Coronary artery (tissue), 2 donors: ENCODE measurements around the gene UBE2E2.

Experiments
- DNase-seq: peaks from one replicate; pipeline ENCODE4 v3.0.0-alpha.2; 2017; ENCODE audit warnings: low spot score
- H3K27ac ChIP-seq, 2 donors: fragments of 200-600 bp; sonication (generic); one replicate each; pipeline ENCODE4 v1.5.1; 2016 to 2019
- H3K4me3 ChIP-seq: fragments of 200-600 bp; sonication (generic); 2 replicates; pipeline ENCODE4 v1.5.1; 2016; ENCODE audit warnings: mild to moderate bottlenecking, moderate library complexity
- CTCF ChIP-seq: fragments of 200-600 bp; sonication (generic); IDR thresholded peaks from one replicate; pipeline ENCODE4 v1.5.1; 2019; ENCODE audit warnings: antibody characterized with exemption

Gene UBE2E2

GRCh38 chr3:23527326-23527725 is 324.2 kb downstream of the UBE2E2 start:
- Histone ChIP-seq H3K4me3 (no peak overlapping the region), H3K27ac (no peak overlapping the region)
- no peak for TF ChIP-seq CTCF
- no peak for DNase-seq

- DNase-seq = no peak
- no peak overlapping the region for H3K27ac ChIP-seq
- H3K4me3 ChIP-seq = no peak overlapping the region
- TF ChIP-seq CTCF = no peak
Observed at GRCh38 chr3:23533596-23533995, 330.5 kb downstream of the UBE2E2 start.

GRCh38 chr3:23533996-23534395 is 330.9 kb downstream of the UBE2E2 start:
- no peak for TF ChIP-seq CTCF
- no peak overlapping the region for H3K27ac ChIP-seq
- no peak overlapping the region for H3K4me3 ChIP-seq
- no peak for DNase-seq

- Histone ChIP-seq H3K27ac (no peak overlapping the region), H3K4me3 (no peak overlapping the region)
- no peak for DNase-seq
- no peak for TF ChIP-seq CTCF
Observed at GRCh38 chr3:23537101-23537551, 334.0 kb downstream of the UBE2E2 start.

- H3K27ac ChIP-seq = no peak overlapping the region
- TF ChIP-seq CTCF = no peak
- no peak for DNase-seq
- no peak overlapping the region for H3K4me3 ChIP-seq
Observed at GRCh38 chr3:23539185-23539584, 336.1 kb downstream of the UBE2E2 start.

GRCh38 chr3:23540600-23540999 is 337.5 kb downstream of the UBE2E2 start:
- Histone ChIP-seq H3K4me3 (no peak overlapping the region), H3K27ac (no peak overlapping the region)
- DNase-seq = no peak
- TF ChIP-seq CTCF = no peak

GRCh38 chr3:23542079-23542478 is 339.0 kb downstream of the UBE2E2 start:
- no peak overlapping the region for H3K27ac ChIP-seq
- TF ChIP-seq CTCF = no peak
- no peak overlapping the region for H3K4me3 ChIP-seq
- no peak for DNase-seq
